GM12892 (cell line): ENCODE measurements around the gene SCAF8.

Experiments
- POLR2AphosphoS5 ChIP-seq: IDR thresholded peaks from 2 replicates; pipeline ENCODE4 v1.6.1; 2011; ENCODE audit warnings: low read depth, low read length, control low read depth
- TAF1 ChIP-seq: IDR thresholded peaks from 2 replicates; pipeline ENCODE4 v1.6.1; 2011; ENCODE audit warnings: low read depth, mild to moderate bottlenecking, control low read depth, low read length, borderline replicate concordance

GRCh38 chr6:154872542-154873114 lies 139.4 kb downstream of the SCAF8 start:
- TF ChIP-seq POLR2AphosphoS5, result no peak
- no peak for TF ChIP-seq TAF1
